Placental pericyte (primary cell): ENCODE measurements around the gene LYPD4. TPM values are rescaled to one million over a fixed set of nuclear protein-coding genes. Genes with fewer than 3 reads are reported as not detected.

Experiments
- small RNA-seq: library from RNA; depleted of rRNA; stranded (forward); fragments of <200 nt; gene quantifications from one replicate; pipeline ENCODE3, GENCODE V24; 2012; ENCODE audit warnings: low replicate concordance
- total RNA-seq: library from RNA; depleted of rRNA; stranded (reverse); fragments of >200 nt; gene quantifications from 2 replicates; pipeline ENCODE4 v1.2.3, GENCODE V29; 2012

The LYPD4 gene, protein sequence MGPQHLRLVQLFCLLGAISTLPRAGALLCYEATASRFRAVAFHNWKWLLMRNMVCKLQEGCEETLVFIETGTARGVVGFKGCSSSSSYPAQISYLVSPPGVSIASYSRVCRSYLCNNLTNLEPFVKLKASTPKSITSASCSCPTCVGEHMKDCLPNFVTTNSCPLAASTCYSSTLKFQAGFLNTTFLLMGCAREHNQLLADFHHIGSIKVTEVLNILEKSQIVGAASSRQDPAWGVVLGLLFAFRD
- total RNA-seq, result not detected in 2 replicates

DNA sequence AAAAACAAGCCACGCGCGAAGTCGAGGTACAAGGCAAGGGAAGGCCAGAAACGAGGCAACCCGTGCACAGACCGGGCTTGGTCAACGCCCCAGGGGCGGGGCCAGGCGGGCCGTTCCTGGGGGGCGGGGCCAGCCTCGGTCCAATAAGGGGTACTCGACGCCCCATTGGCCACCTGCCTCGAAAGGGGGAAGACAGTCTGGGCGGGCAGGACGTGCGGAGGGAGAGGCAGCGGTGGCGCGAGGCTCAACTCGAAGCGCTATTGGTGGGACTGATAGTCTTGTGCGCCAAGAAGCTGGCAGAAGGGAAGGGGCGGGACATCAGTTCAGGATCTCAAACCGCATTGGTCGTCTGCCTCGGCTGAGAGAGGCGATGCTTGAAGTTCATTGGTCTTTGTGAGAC, at the start of gene LYPD4:
Gene LYPD4, minus strand, starts transcription at position 83 of the 400 bp plus-strand sequence. CDS start 5,398 bp downstream, outside the sequence.

DNA sequence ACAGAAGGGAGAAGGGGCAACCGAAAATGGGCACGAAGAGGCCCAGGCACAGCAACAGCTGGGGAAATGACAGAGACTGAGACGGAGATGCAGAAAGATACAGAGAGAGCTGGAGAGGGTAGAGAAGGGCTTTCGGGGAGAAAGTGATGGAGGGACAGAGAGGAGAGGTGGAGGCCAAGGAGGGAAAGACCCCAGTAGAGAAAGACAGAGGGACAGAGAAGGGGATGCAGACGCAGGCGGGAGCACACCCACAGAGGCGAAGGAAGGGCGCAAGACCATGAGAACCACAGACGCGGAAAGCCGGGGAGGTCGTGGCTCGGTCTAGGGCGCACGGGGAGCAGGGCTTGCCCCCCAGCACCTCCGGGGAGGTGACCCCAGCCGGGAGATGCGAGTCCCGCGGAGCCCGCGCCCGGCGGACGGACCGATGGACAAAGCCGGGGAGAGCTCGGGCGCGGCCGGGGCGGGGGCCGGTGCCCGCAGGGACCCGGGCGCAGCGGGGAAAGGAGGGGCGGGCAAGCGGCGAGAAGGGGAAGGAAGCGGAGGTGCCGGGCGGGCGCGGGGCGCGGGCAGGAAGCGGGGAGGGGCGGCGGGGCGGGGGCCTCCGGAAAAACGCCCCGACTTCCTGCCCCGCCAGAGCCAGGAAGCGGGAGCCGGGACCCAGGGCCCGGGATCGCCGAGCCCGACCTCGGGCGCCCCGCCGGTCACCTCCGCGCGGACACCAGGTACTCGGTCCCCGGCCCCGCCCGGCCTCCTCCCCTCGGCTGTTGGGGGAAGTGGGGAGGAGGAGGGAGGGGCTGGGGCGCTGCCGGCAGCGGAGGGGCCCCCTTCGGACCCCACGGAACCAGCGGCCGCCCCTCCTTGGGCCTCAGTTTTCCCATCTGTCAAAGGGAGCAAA, 38.3 kb upstream of the LYPD4 start, which contains the start of gene ARHGEF1:
Gene ARHGEF1, plus strand, starts transcription at position 617 of the 895 bp plus-strand sequence. CDS start 4,899 bp downstream, outside the sequence.

DNA sequence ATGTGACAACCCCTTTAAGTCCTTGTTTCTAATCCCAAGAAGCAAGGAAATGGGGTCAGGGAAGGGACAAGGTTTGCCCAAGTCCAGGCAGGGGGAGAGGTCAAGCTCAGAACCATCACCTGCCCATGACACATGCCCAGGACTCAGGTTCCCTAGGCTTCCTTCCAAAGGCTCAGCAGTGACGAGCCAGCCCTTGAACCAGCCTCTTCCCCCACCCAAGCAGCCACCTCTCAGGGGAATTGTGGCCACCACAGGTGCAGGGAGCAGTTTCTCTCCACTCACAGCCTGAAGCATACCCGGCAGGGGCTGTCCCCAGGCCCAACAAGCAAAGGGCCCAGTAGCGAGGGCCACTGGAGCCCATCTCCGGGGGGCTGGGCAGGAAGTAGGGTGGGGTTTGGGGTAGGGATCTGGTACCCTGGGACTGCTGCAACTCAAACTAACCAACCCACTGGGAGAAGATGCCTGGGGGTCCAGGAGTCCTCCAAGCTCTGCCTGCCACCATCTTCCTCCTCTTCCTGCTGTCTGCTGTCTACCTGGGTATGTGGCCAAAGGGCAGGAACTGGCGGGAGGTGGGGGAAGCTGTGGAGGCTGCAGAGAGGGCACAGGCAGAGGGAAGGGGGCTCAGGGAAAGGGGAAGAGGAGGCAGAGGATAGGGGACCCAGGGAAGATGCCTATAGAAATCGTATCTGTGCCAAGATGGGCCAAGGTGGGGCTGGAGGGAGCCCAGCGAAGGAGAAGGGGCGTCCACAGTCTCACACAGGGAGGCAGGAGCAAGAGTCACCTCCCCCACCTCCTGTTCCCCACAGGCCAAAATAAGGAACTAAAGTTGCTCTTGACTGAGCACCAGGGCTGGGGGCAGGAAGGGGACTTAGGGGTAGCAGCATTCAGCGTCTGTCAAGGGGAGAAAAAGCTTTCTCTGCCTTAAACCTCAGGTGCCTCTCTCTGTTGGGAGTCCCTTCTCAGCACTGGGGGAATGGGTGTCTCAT, 32.7 kb upstream of the LYPD4 start, which contains the start of gene CD79A:
Gene CD79A, plus strand, starts transcription at position 433 of the 986 bp plus-strand sequence. Its CDS starts 26 bp downstream, at position 459.

GRCh38 chr19:41859618-41860418, 15.3 kb upstream of the LYPD4 start, which contains the start of gene RPS19:
Gene RPS19 (plus strand): TSS chr19:41860255. CDS start chr19:41860775, 520 bp downstream.

GRCh38 chr19:41845001-41845050, 343 bp upstream of the LYPD4 start, which contains the start of gene DMRTC2:
Gene DMRTC2 (plus strand): TSS chr19:41845042. CDS start chr19:41847429, 2,387 bp downstream.

DNA sequence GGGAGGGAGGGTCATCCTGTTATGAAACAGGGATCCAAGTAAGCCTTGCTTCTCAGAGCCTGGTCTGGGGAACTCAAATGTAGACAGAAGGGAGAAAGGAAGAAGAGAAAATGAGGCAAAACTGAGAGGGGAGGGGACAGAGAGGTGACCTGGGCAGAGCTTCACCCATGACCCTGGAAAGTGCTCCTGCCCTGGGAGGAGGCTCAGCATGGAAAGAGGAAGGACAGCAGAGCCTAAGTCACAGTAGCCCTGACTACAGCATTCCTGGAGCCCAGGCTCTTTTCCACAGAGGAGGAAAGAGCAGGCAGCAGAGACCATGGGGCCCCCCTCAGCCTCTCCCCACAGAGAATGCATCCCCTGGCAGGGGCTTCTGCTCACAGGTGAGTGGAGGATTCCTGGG, 48.1 kb downstream of the LYPD4 start, which contains the start of gene CEACAM3:
Gene CEACAM3, plus strand, starts transcription at position 226 of the 400 bp plus-strand sequence. Its CDS starts 91 bp downstream, at position 317.

Small RNA genes lying within 50 kb of the gene (small RNA-seq; reads per million reads assigned to genes)
- 0.13 reads per million for gene MIR6797

Other genes starting within 250 kb of the LYPD4 start
- gene CEACAM4, start 217.6 kb downstream of the LYPD4 start, total RNA-seq, result not detected in 2 replicates
- not detected in 2 replicates for gene CEACAM7, start 156.4 kb downstream of the LYPD4 start, total RNA-seq
- gene CEACAM5, start 136.1 kb downstream of the LYPD4 start, total RNA-seq, result not detected in 2 replicates
- not detected in 2 replicates for gene CEACAM6, start 89.2 kb downstream of the LYPD4 start, total RNA-seq
- gene CEACAM3, start 48.1 kb downstream of the LYPD4 start, total RNA-seq, result not detected in 2 replicates
- not detected in 2 replicates for gene DMRTC2, start 359 bp upstream of the LYPD4 start, total RNA-seq
- gene RPS19, start 15.6 kb upstream of the LYPD4 start, total RNA-seq, result 427 and 1,029 TPM in 2 replicates
- 0.22 TPM in 1 of 2 replicates, not detected in the other for gene CD79A, start 32.6 kb upstream of the LYPD4 start, total RNA-seq
- gene ARHGEF1, start 38.5 kb upstream of the LYPD4 start, total RNA-seq, result 40.9 and 68.7 TPM in 2 replicates
- under 0.01 TPM in 1 of 2 replicates, not detected in the other for gene ERFL, start 83.8 kb upstream of the LYPD4 start, total RNA-seq
- gene RABAC1, start 114.6 kb upstream of the LYPD4 start, total RNA-seq, result 127 and 236 TPM in 2 replicates
- not detected in 2 replicates for gene ATP1A3, start 149.5 kb upstream of the LYPD4 start, total RNA-seq
- under 0.01 TPM in 1 of 2 replicates, not detected in the other for gene GRIK5, start 225.5 kb upstream of the LYPD4 start, total RNA-seq
- gene ZNF574, start 231.5 kb upstream of the LYPD4 start, total RNA-seq, result 13.6 and 32.6 TPM in 2 replicates